A549 (cell line): ENCODE data around the gene CDC14A. TPM values are rescaled to one million over a fixed set of nuclear protein-coding genes. Genes with fewer than 3 reads are reported as not detected.

ENCODE experiments used
- ATAC-seq, 2 experiments: fragments of 200-7000 bp in 1 of 2; fragments of >200 bp in 1 of 2; cut with Nextera tagmentation in 1 of 2; cut with Tn5 transposase in 1 of 2; 3 replicates each; pipeline versions ENCODE4 v1.8.0 to v1.9.1; 2018 to 2020; ENCODE audit warnings: mild to moderate bottlenecking in 1 of 2, moderate library complexity in 1 of 2
- CTCF ChIA-PET: fragments of 300-600 bp; sonication (Branson Sonifier 250); formaldehyde crosslinking; extraction: SDS; loops from one replicate; lab custom pipeline; 2021; ENCODE audit warnings: antibody characterized with exemption, inconsistent platforms; lab: Yijun Ruan, JAX
- POLR2A ChIA-PET: fragments of 350-600 bp; formaldehyde crosslinking; extraction: SDS; loops from one replicate; lab custom pipeline; 2021; ENCODE audit warnings: antibody characterized with exemption, inconsistent platforms; lab: Yijun Ruan, JAX
- DNase-seq, 2 experiments: peaks; one replicate each; pipeline versions ENCODE4 v3.0.0 to v3.0.0-alpha.2; 2011 to 2016; ENCODE audit warnings: low read depth in 1 of 2, low spot score in 1 of 2
- FAIRE-seq: peaks from 2 replicates; lab custom pipeline; 2011; peaks lifted over from hg19 to GRCh38; lab: Jason Lieb, UNC
- H3K27ac ChIP-seq, 2 experiments: fragments of >200 bp; sonication (Bioruptor Twin); formaldehyde crosslinking; 3 replicates each; pipeline ENCODE4 v1.5.1; 2016 to 2017
- H3K4me1 ChIP-seq: fragments of >200 bp; sonication (Bioruptor Twin); formaldehyde crosslinking; 3 replicates; pipeline ENCODE4 v1.6.1; 2016
- H3K4me2 ChIP-seq: fragments of >200 bp; sonication (Bioruptor Twin); formaldehyde crosslinking; 3 replicates; pipeline ENCODE4 v1.6.1; 2016
- H3K4me3 ChIP-seq: fragments of >200 bp; sonication (Bioruptor Twin); formaldehyde crosslinking; 3 replicates; pipeline ENCODE4 v1.5.1; 2016
- H3K9me3 ChIP-seq: fragments of >200 bp; sonication (Bioruptor Twin); formaldehyde crosslinking; 3 replicates; pipeline ENCODE4 v1.6.1; 2016
- ATOH8 ChIP-seq: fragments of 250-450 bp; sonication (Bioruptor Pico); IDR thresholded peaks from 2 replicates; pipeline ENCODE4 v1.5.0; 2020; ENCODE audit warnings: low read depth, mild to moderate bottlenecking, moderate library complexity
- CBX2 ChIP-seq: fragments of 200-600 bp; sonication (generic); IDR thresholded peaks from 2 replicates; pipeline ENCODE4 v1.6.1; 2016; ENCODE audit warnings: low read depth, mild to moderate bottlenecking, borderline replicate concordance
- EHF ChIP-seq: fragments of 250-450 bp; sonication (Bioruptor Pico); IDR thresholded peaks from 2 replicates; pipeline ENCODE4 v1.5.0; 2020; ENCODE audit warnings: mild to moderate bottlenecking
- ELK1 ChIP-seq: fragments of 150-350 bp; IDR thresholded peaks from 2 replicates; pipeline ENCODE4 v1.6.1; 2014; ENCODE audit warnings: low read depth, mild to moderate bottlenecking, low read length
- EP300 ChIP-seq, 2 experiments: fragments of >200 bp; sonication (Bioruptor Twin); formaldehyde crosslinking; IDR thresholded peaks; 2 replicates in 1 of 2; 3 replicates in 1 of 2; pipeline ENCODE4 v1.6.1; 2016 to 2017
- HDAC2 ChIP-seq: fragments of 200-600 bp; sonication (generic); IDR thresholded peaks from 2 replicates; pipeline ENCODE4 v1.6.1; 2016
- HEYL ChIP-seq: fragments of 250-450 bp; sonication (Bioruptor Pico); IDR thresholded peaks from 2 replicates; pipeline ENCODE4 v1.8.0; 2021; ENCODE audit warnings: mild to moderate bottlenecking, moderate library complexity
- HMGXB4 ChIP-seq: fragments of 250-450 bp; sonication (Bioruptor Pico); IDR thresholded peaks from 2 replicates; pipeline ENCODE4 v1.5.0; 2021; ENCODE audit warnings: mild to moderate bottlenecking, moderate library complexity, borderline replicate concordance
- HOXB13 ChIP-seq: fragments of 250-450 bp; sonication (Bioruptor Pico); IDR thresholded peaks from 2 replicates; pipeline ENCODE4 v1.5.0; 2020; ENCODE audit warnings: low read depth, mild to moderate bottlenecking, moderate library complexity
- HOXB5 ChIP-seq: fragments of 250-450 bp; sonication (Bioruptor Pico); IDR thresholded peaks from 2 replicates; pipeline ENCODE4 v1.5.0; 2020; ENCODE audit warnings: mild to moderate bottlenecking, moderate library complexity
- KDM5A ChIP-seq: fragments of 200-600 bp; sonication (generic); IDR thresholded peaks from 2 replicates; pipeline ENCODE4 v1.6.1; 2016; ENCODE audit warnings: antibody characterized with exemption, mild to moderate bottlenecking
- PHF8 ChIP-seq: fragments of 200-600 bp; sonication (generic); IDR thresholded peaks from 2 replicates; pipeline ENCODE4 v1.6.1; 2016; ENCODE audit warnings: low read depth, mild to moderate bottlenecking, antibody characterized with exemption, moderate library complexity, borderline replicate concordance
- RCOR1 ChIP-seq: fragments of 150-350 bp; IDR thresholded peaks from 2 replicates; pipeline ENCODE4 v1.6.1; 2014; ENCODE audit warnings: antibody characterized with exemption, low read length, low read depth
- RNF2 ChIP-seq: fragments of 200-600 bp; sonication (generic); IDR thresholded peaks from 2 replicates; pipeline ENCODE4 v1.6.1; 2016; ENCODE audit warnings: low read depth, mild to moderate bottlenecking, antibody characterized with exemption, moderate library complexity, borderline replicate concordance
- TFCP2L1 ChIP-seq: fragments of 250-450 bp; sonication (Bioruptor Pico); IDR thresholded peaks from 2 replicates; pipeline ENCODE4 v1.5.0; 2021; ENCODE audit warnings: mild to moderate bottlenecking
- USF2 ChIP-seq: fragments of 450-650 bp; IDR thresholded peaks from 2 replicates; pipeline ENCODE4 v1.6.1; 2014; ENCODE audit warnings: antibody characterized with exemption
- ZFP36 ChIP-seq: fragments of 450-650 bp; IDR thresholded peaks from 2 replicates; pipeline ENCODE4 v1.6.1; 2014; ENCODE audit warnings: borderline replicate concordance; ENCODE audit not compliant: partially characterized antibody
- WGBS: methylation state at CpG from one replicate; pipeline ENCODE4 v1.1.6; 2017; ENCODE audit errors: missing lambda C conversion rate; 5-methylcytosine and 5-hydroxymethylcytosine counted together
- polyA plus RNA-seq, 4 experiments: library from polyadenylated mRNA; depleted of rRNA in 3 of 4; stranded (reverse); fragments of >200 nt; fragmentation: RNase III in 1 of 4; extraction: RNeasy Plus Mini Kit Qiagen cat#74134 plus additional on column Dnase treatment in 1 of 4; gene quantifications; 2 replicates in 3 of 4; 3 replicates in 1 of 4; pipeline ENCODE4 v1.2.3, GENCODE V29; 2011 to 2017
- TF ChIP-seq, protein P1 (sequence below): fragments of >200 bp; sonication (Bioruptor Twin); formaldehyde crosslinking; IDR thresholded peaks from 2 replicates; pipeline ENCODE4 v1.6.1; 2016

Gene CDC14A
- polyA plus RNA-seq, 2 of the 4 experiments (the other 2 are of a cell fraction), result 1.6 to 4.1 TPM

- no peak for FAIRE-seq
- no peak overlapping the region for H3K27ac ChIP-seq
- ChIA-PET POLR2A (no interaction called here), CTCF (interaction anchor here (0.6 kb wide), 1 partner anchor 76 kb away, joined by 3 read pairs; no protein-coding TSS in a partner anchor)
- H3K4me2 ChIP-seq, result no peak overlapping the region
- 66% methylated on average over 5 of the region's 5 CpGs for WGBS
- no peaks in the 10 kb centered on the region for H3K9me3 ChIP-seq
- no peaks in the 10 kb centered on the region for H3K4me1 ChIP-seq
- TF ChIP-seq USF2 (no peak), RCOR1 (no peak), PHF8 (no peak), RNF2 (no peak), KDM5A (no peak), ZFP36 (no peak), TFCP2L1 (CRISPR knock-in tag) (no peak), HOXB13 (CRISPR knock-in tag) (no peak), ATOH8 (CRISPR knock-in tag) (no peak), HDAC2 (no peak), HEYL (CRISPR knock-in tag) (no peak), EHF (CRISPR knock-in tag) (no peak), ELK1 (no peak), EP300 (IDR thresholded peaks at IDR 0.05) (no peak), HMGXB4 (CRISPR knock-in tag) (no peak), HOXB5 (CRISPR knock-in tag) (no peak), CBX2 (no peak)
- TF ChIP-seq, protein P1, sequence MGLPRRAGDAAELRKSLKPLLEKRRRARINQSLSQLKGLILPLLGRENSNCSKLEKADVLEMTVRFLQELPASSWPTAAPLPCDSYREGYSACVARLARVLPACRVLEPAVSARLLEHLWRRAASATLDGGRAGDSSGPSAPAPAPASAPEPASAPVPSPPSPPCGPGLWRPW, result no peak
- H3K4me3 ChIP-seq, result no peak overlapping the region
- no peak for DNase-seq
- no peak for ATAC-seq
Observed at GRCh38 chr1:100530141-100530540, 177.8 kb downstream of the CDC14A start.

DNA sequence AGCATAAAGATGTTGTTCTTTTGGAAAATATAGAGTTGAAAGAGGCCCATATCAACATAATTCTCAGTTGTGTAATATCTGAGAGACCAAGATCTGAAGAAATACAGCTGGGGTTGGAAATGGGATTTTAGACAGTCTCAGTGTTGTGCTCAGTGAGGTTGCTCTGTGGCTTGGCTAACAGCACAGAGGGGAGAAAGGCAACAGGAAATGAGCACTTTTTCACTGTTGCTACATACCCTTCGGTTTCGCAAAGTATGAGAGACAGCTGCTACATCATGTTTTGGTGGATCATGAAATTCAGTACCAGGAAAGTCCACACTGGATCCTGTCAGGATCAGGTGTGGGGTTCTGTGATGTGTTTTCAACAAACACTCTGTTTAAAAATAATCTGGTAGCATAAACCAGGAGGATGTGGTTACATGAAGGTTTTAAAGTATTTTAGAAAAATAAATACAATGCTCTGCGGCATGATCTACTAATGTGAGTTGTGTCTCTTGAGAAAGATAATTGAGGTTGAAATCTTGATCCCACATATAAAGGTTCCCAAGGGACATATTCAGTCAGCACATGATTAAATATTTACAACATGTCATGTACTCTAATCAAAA is 178.7 kb downstream of the CDC14A start:
- no peak for ATAC-seq
- ChIA-PET CTCF (interaction anchor here (0.5 to 0.6 kb wide), 2 partner anchors 43 to 75 kb away, joined by 3 read pairs; no protein-coding TSS in a partner anchor), POLR2A (no interaction called here)
- Histone ChIP-seq H3K4me3 (no peak overlapping the region), H3K4me1 (no peaks in the 10 kb centered on the region), H3K9me3 (no peaks in the 10 kb centered on the region), H3K27ac (no peak overlapping the region), H3K4me2 (no peak overlapping the region)
- no peak for DNase-seq
- no peak for FAIRE-seq
- TF ChIP-seq ATOH8 (CRISPR knock-in tag), result no peak
- WGBS, result 77% methylated on average over 3 of the region's 3 CpGs
